ENCODE data around the gene DNPEP.
A peak's percentile ranks its signal among the peaks of the same experiment; 100 is the strongest.

The DNPEP gene

DNA sequence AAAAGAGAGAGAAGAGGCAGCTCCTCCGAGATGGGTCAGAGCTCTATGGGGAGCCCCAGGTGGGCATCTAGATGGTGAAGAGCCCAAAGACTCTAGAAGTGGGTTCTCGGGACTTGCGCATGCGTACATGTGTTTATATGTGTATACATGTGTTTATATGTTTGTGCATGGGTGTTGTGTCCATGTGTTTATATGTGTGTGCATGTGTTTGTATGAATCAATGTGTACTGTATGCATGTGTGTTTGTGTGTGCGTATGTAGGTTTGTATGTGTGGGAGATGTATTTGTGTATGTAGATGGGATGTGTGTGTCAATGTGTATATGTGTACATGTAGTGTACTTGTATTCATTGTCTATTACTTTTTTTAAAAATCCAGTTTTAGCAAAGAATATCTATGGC is 25.6 kb downstream of the DNPEP start:
- DNase-seq (ENCODE audit: low spot score), result no peak

DNA sequence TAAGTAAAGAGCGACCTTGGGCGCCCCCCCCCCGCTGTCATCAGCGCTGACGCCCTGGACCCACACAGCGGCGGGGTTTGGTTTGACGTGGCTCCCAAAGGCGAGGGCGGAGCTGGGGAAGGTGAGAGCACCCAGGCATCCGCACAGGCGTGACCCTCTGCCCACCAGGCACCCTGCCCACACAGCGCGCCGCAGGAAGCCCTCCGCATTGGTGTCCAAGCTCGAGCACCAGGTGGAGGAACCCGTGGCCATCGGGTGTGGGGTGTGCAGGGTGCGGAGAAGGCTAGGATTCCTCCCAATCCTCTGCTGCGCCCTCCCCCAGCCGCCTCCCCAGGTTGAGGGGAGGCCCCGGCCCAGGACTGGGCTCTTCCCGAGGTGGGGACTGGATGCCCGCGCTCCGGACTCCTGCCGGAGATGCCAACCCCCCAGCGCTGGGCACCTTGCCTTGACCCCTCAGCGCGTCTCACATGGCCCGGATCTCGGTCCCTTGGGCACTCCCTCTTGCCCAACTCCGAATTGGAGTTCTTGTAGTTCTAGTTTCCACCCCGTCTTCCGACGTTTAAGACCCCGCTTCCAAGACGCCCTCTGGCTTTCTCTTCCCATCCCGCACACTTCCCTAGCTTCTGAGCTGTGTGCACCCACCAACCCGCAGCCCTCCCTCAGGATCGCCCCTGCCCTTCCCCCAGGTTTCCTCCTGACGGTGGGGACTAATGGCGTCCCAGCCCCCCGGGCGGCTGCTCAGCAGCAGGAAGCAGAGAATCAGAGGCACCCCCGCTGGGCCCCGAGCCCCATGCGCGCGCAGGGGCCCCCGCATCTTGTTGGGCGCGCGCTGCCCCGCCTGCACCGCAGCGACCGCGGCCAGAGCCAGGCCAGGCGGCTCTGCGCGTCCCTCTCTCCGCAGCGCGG is 29.3 kb downstream of the DNPEP start:
- no peak for DNase-seq (ENCODE audit: low spot score)

GRCh38 chr2:219356834-219357233 is 30.9 kb downstream of the DNPEP start:
- DNase-seq (ENCODE audit: low spot score), result no peak

- no peak for DNase-seq (ENCODE audit: low spot score)
Observed at GRCh38 chr2:219354582-219354981, 33.1 kb downstream of the DNPEP start.

- no peak for DNase-seq (ENCODE audit: low spot score)
Observed at GRCh38 chr2:219353129-219353528, 34.6 kb downstream of the DNPEP start.

DNA sequence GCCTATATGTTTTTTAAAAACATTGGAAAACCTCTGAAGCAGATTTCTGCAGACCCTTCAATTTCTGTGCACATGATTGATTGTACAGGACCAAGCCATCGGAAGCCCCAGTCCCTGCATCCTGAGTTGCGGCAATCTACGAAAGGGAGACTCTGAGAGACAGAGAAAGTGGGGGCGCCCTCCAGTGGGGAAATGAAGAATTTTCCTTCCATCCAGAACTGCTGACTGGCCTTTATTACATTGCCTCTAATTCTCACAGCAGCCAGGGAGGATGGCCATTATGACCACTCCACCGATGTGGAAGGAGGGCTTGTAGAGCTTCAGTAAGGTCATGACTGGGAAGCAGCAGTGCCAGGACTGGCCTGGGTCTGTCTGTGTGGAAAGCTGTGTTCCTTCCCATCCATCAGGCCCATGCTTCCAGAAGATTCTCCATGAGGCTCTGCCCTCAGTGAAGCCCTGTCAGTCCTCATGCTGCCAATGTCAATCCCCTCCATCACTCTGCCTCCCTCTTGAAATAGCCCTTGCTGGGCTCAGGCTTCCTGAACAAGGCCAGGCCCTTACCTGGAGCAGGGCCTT is 35.2 kb downstream of the DNPEP start:
- DNase-seq (ENCODE audit: low spot score), result peak; percentile 78

DNA sequence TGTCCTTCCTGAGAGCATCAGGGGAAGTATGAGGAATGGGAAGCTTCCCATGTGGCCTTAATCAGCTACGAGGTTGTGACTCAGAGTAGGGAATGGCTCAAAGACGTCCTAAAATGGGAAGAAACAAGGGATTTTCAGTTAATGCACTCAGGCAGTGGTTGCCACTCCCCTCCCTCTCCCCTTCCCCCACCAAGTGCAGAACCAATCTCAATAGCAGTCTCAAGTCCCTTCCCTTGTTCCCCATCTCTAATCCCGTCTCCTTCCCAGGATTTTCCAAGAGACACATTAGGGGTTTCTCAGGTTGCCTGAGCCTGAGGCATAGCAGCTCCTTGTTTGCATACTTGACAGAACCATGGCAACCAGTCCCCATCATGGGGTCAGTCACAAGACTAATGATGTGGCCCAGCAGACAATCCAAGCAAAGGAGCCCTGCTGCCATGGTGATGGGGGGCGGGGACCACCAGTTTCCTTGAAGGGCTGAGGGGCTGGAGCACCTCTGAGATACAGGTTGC is 36.9 kb downstream of the DNPEP start:
- DNase-seq (ENCODE audit: low spot score), result peak; percentile 85

GRCh38 chr2:219350215-219350614 is 37.5 kb downstream of the DNPEP start:
- no peak for DNase-seq (ENCODE audit: low spot score)

GRCh38 chr2:219344751-219345430 is 42.8 kb downstream of the DNPEP start:
- no peak for DNase-seq (ENCODE audit: low spot score)

- DNase-seq (ENCODE audit: low spot score), result no peak
Observed at GRCh38 chr2:219335373-219335786, 52.3 kb downstream of the DNPEP start.

GRCh38 chr2:219334076-219334475 is 53.6 kb downstream of the DNPEP start:
- no peak for DNase-seq (ENCODE audit: low spot score)

DNA sequence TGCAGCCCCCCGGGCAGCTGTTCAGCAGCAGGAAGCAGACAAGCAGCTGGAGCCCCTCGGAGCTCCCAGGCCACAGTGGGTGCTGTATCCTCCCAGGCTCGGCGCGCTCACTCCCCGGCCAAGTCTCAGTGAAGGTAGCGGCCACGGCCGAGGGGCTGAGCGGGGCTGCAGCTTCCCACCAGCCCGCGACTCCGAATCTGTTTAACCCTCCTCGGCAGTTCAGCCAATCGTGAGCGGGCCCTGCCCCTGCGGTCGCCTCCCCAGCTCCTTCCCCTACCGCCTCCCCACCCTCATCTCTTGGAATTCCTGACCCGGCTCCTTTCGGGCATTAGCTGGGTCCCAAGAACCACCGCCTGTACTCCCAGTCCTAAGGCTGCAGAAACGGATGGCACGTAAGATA is 55.2 kb downstream of the DNPEP start, which contains the start of gene RESP18:
Gene RESP18, minus strand, starts transcription at position 203 of the 400 bp plus-strand sequence.
- DNase-seq (ENCODE audit: low spot score), result no peak

DNA sequence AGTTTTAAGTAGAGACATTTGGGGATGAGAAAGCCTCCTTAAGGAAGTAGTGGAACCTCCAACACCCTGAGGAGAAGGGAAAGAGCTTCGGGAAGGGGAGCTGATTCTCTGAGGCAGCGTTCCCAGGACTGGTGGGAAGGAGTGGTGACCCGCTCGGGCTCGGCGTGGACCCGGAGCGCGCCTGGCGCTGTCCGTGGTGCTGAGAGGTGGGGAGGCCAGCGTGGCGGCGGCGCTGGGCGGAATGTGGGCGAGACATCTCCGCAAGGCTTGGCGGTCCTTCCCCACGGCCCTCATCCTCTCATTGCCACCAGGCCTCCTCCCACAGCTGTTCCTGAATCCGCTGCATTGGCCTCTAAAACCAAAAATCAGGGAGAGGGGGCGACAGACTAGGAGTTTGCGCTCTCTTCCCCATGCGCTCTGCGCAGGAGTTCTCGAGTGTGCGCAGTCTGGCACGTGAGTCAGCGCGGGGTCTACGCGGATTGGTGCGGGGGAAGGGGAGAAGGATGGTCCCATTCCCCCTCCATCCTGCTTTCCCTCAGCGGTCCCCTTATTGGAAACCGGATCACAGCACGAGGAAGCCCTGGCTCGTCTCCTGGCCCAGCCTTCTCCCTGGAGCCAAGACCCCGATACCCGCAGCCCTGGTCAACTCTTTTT is 56.0 kb downstream of the DNPEP start:
- peak; percentile 64 for DNase-seq (ENCODE audit: low spot score)

- DNase-seq (ENCODE audit: low spot score), result no peak
Observed at GRCh38 chr2:219327719-219328118, 60.0 kb downstream of the DNPEP start.

DNA sequence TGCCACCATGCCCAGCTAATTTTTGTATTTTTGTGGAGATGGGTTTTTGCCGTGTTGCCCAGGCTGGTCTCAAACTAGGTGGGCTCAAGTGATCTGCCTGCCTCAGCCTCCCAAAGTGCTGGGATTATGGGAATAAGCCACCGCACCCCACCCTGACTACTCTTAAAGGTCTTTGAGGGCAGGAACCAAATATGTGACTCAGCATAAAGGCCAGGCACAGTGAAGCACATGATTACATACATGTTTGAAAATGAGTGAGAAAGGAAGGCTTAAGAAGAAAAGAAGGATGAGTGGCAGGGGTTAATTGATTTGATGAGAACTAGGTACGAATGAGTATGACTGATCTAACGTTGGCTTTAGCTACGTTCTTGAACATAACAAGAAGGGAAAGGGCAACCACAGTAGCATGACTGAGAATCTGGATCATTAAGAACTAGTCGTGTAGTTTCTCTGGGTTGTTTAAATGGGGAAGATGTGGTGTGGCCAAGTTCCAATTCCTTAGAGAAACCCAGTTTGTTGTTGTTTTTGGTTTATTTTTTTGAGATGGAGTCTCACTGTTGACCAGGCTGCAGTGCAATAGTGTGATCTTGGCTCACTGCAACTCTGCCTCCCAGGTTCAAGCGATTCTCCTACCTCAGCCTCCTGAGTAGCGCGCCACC is 61.9 kb downstream of the DNPEP start:
- DNase-seq (ENCODE audit: low spot score), result no peak

GRCh38 chr2:219325136-219325535 is 62.6 kb downstream of the DNPEP start:
- no peak for DNase-seq (ENCODE audit: low spot score)

- DNase-seq (ENCODE audit: low spot score), result no peak
Observed at GRCh38 chr2:219323434-219323833, 64.3 kb downstream of the DNPEP start.
